Breast epithelium (tissue), 4 donors: ENCODE results near the gene PCDHA10. TPM values are rescaled to one million over a fixed set of nuclear protein-coding genes. Genes with fewer than 3 reads are reported as not detected.
A peak's percentile ranks its signal among the peaks of the same experiment; 100 is the strongest.
"Not testable (repeated sequence)": the region's sequence is repeated elsewhere in the genome, so short reads cannot be mapped to it uniquely, and the experiment has no call there.

ENCODE experiments used
- DNase-seq, 2 donors: peaks; one replicate each; pipeline ENCODE4 v3.0.0-alpha.2; 2019; ENCODE audit warnings: low spot score in 2 of 2
- H3K27ac ChIP-seq, 2 donors: fragments of 200-600 bp; sonication (generic) in 1 of 2; one replicate each; pipeline ENCODE4 v1.5.1; 2016 to 2019; ENCODE audit warnings: mild to moderate bottlenecking in 1 of 2
- H3K27me3 ChIP-seq, 2 donors: fragments of 200-600 bp; sonication (generic) in 1 of 2; one replicate each; pipeline versions ENCODE4 v1.5.1 to v1.6.0; 2017 to 2019; ENCODE audit warnings: control low read depth in 1 of 2, mild to moderate bottlenecking in 1 of 2
- H3K36me3 ChIP-seq: fragments of 200-600 bp; one replicate; pipeline ENCODE4 v1.5.1; 2019
- H3K4me1 ChIP-seq, 2 donors: fragments of 200-600 bp; sonication (generic); one replicate each; pipeline ENCODE4 v1.5.1; 2016 to 2019; ENCODE audit warnings: control low read depth in 1 of 2
- H3K4me3 ChIP-seq, 3 donors: fragments of 200-600 bp; sonication (generic); 1 replicate in 2 of 3; 2 replicates in 1 of 3; pipeline ENCODE4 v1.5.1; 2016 to 2019; ENCODE audit warnings: mild to moderate bottlenecking in 3 of 3, moderate library complexity in 2 of 3
- H3K9me3 ChIP-seq, 2 donors: fragments of 200-600 bp; sonication (generic) in 1 of 2; one replicate each; pipeline ENCODE4 v1.5.1; 2016 to 2019; ENCODE audit warnings: control low read depth in 1 of 2
- POLR2A ChIP-seq: fragments of 450-650 bp; IDR thresholded peaks from one replicate; pipeline ENCODE4 v1.6.1; 2016; ENCODE audit warnings: antibody characterized with exemption, mild to moderate bottlenecking, moderate library complexity
- POLR2AphosphoS5 ChIP-seq, 3 donors: sonication (generic); formaldehyde crosslinking; IDR thresholded peaks; one replicate each; pipeline ENCODE4 v1.6.1; 2017; ENCODE audit warnings: antibody characterized with exemption in 3 of 3
- intact Hi-C: fragments of 100-400 bp; cut with DNase I; formaldehyde crosslinking; loops from one replicate; pipeline ENCODE4 v1.15.1; 2023; ENCODE audit warnings: low total_unique reads
- total RNA-seq, 3 donors: library from RNA; depleted of rRNA; stranded (reverse); fragments of >200 nt; gene quantifications; one replicate each; pipeline ENCODE4 v1.1.0, GENCODE V29; 2016
- TF ChIP-seq, protein P1 (sequence below), 3 donors: fragments of 450-650 bp; IDR thresholded peaks; one replicate each; pipeline ENCODE4 v1.5.1; 2016 to 2017; ENCODE audit warnings: antibody characterized with exemption in 3 of 3, mild to moderate bottlenecking in 3 of 3, moderate library complexity in 3 of 3

PCDHA10 gene
- total RNA-seq, 3 donors from 2014 or later: 0.64 to 6.4 (median 4.9) TPM

DNA sequence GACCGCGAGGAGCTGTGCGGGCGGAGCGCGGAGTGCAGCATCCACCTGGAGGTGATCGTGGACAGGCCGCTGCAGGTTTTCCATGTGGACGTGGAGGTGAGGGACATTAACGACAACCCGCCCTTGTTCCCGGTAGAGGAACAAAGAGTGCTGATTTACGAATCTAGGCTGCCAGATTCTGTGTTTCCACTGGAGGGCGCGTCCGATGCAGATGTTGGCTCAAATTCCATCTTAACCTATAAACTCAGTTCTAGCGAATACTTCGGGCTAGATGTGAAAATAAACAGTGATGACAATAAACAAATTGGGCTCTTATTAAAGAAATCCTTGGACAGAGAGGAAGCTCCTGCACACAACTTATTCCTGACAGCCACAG lies 27.3 kb upstream of the PCDHA10 start:
- H3K27me3 ChIP-seq: no peaks in the 10 kb centered on the region
- no peaks in the 10 kb centered on the region for H3K4me1 ChIP-seq
- intact Hi-C loops: no loop called here
- H3K9me3 ChIP-seq: peaks cover 30 to 65% of the 10 kb centered on the region in 2 donors
- H3K27ac ChIP-seq: peak overlapping the region in 1 of 2 donors; percentile 25
- DNase-seq: no peak
- TF ChIP-seq, protein P1, sequence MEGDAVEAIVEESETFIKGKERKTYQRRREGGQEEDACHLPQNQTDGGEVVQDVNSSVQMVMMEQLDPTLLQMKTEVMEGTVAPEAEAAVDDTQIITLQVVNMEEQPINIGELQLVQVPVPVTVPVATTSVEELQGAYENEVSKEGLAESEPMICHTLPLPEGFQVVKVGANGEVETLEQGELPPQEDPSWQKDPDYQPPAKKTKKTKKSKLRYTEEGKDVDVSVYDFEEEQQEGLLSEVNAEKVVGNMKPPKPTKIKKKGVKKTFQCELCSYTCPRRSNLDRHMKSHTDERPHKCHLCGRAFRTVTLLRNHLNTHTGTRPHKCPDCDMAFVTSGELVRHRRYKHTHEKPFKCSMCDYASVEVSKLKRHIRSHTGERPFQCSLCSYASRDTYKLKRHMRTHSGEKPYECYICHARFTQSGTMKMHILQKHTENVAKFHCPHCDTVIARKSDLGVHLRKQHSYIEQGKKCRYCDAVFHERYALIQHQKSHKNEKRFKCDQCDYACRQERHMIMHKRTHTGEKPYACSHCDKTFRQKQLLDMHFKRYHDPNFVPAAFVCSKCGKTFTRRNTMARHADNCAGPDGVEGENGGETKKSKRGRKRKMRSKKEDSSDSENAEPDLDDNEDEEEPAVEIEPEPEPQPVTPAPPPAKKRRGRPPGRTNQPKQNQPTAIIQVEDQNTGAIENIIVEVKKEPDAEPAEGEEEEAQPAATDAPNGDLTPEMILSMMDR (IDR thresholded peaks at IDR 0.05): no peak
- TF ChIP-seq POLR2AphosphoS5 (IDR thresholded peaks at IDR 0.05) (no peak), POLR2A (no peak)
- H3K4me3 ChIP-seq: peak overlapping the region in 2 of 3 donors; percentile 41 to 62
- no peaks in the 10 kb centered on the region for H3K36me3 ChIP-seq

DNA sequence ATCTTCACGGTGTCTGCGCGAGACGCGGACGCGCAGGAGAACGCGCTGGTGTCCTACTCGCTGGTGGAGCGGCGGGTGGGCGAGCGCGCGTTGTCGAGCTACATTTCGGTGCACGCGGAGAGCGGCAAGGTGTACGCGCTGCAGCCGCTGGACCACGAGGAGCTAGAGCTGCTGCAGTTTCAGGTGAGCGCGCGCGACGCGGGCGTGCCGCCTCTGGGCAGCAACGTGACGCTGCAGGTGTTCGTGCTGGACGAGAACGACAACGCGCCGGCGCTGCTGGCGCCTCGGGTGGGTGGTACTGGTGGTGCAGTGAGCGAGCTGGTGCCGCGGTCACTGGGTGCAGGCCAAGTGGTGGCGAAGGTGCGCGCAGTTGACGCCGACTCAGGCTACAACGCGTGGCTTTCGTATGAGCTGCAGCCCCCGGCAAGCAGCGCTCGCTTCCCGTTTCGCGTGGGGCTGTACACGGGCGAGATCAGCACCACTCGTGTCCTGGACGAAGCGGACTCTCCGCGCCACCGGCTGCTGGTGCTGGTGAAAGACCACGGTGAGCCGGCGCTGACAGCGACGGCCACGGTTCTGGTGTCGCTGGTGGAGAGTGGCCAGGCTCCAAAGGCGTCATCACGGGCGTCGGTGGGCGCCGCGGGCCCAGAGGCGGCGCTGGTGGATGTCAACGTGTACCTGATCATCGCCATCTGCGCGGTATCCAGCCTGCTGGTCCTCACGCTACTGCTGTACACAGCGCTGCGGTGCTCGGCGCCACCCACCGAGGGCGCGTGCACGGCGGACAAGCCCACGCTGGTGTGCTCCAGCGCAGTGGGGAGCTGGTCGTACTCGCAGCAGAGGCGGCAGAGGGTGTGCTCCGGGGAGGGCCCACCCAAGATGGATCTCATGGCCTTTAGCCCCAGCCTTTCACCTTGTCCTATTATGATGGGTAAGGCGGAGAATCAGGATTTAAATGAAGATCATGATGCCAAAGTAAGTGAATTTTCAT lies 25.9 kb upstream of the PCDHA10 start:
- H3K4me3 ChIP-seq, H3K27ac ChIP-seq, H3K4me1 ChIP-seq, H3K36me3 ChIP-seq, intact Hi-C loops, DNase-seq, H3K27me3 ChIP-seq: not testable (repeated sequence)
- H3K9me3 ChIP-seq: peaks cover 33 to 74% of the 10 kb centered on the region in 2 donors

DNA sequence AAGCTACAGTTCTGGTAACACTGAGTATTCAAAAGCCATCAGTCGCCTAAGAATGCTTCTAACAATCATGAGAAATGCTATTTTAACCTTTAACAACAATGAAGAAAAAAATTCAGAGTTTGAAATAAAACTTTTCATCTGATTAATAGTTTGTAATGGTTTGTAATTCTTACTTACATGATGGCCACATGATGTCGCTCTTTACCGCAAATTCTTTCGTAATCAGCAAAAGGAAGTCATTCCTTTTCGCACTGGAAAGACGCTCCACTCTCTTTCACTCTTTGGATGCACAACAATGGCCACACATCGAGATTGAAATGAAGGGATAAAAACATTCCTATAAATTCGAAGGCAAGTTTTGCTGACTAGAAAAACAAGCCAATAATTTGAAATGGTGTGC lies 21.7 kb upstream of the PCDHA10 start, which contains the start of gene PCDHA7:
PCDHA7 (plus strand) TSS at position 277 of the 400 bp plus-strand sequence; CDS start at position 392, 115 bp downstream.
- Histone ChIP-seq H3K4me1 (no peaks in the 10 kb centered on the region), H3K36me3 (no peaks in the 10 kb centered on the region), H3K27me3 (no peaks in the 10 kb centered on the region), H3K4me3 (peak within 1 kb of the TSS in 1 of 3 donors; percentile 10), H3K9me3 (peaks cover 41 to 62% of the 10 kb centered on the region in 2 donors), H3K27ac (no peak within 1 kb of the TSS)
- no peak for DNase-seq
- TF ChIP-seq, protein P1 (IDR thresholded peaks at IDR 0.05): no peak
- intact Hi-C loops: no loop called here

DNA sequence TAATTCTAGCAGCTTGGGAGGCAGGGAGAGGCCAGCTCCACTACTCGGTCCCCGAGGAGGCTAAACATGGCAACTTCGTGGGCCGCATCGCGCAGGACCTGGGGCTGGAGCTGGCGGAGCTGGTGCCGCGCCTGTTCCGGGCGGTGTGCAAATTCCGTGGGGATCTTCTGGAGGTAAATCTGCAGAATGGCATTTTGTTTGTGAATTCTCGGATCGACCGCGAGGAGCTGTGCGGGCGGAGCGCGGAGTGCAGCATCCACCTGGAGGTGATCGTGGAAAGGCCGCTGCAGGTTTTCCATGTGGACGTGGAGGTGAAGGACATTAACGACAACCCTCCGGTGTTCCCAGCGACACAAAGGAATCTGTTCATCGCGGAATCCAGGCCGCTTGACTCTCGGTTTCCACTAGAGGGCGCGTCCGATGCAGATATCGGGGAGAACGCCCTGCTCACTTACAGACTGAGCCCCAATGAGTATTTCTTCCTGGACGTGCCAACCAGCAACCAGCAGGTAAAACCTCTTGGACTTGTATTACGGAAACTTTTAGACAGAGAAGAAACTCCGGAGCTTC lies 21.2 kb upstream of the PCDHA10 start:
- H3K27ac ChIP-seq, DNase-seq, intact Hi-C loops, H3K27me3 ChIP-seq, H3K4me1 ChIP-seq, H3K36me3 ChIP-seq: not testable (repeated sequence)
- peak overlapping the region in 1 of 3 donors; percentile 10 for H3K4me3 ChIP-seq
- peaks cover 37 to 57% of the 10 kb centered on the region in 2 donors for H3K9me3 ChIP-seq

DNA sequence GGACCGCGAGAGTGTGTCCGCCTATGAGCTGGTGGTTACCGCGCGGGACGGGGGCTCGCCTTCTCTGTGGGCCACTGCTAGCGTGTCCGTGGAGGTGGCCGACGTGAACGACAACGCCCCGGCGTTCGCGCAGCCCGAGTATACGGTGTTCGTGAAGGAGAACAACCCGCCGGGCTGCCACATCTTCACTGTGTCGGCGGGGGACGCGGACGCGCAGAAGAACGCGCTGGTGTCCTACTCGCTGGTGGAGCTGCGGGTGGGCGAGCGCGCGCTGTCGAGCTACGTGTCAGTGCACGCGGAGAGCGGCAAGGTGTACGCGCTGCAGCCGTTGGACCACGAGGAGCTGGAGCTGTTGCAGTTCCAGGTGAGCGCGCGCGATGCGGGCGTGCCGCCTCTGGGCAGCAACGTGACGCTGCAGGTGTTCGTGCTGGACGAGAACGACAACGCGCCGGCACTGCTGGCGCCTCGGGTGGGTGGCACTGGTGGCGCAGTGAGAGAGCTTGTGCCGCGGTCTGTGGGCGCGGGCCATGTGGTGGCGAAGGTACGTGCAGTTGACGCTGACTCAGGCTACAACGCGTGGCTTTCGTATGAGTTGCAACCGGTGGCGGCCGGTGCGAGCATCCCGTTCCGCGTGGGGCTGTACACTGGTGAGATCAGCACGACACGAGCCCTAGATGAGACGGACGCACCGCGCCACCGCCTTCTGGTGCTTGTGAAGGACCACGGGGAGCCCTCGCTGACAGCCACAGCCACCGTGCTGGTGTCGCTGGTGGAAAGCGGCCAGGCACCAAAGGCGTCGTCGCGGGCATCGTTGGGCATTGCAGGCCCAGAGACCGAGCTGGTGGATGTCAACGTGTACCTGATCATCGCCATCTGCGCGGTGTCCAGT lies 19.8 kb upstream of the PCDHA10 start:
- intact Hi-C loops: no loop called here
- no peaks in the 10 kb centered on the region for H3K4me1 ChIP-seq
- H3K27me3 ChIP-seq: no peaks in the 10 kb centered on the region
- H3K4me3 ChIP-seq: no peak overlapping the region
- DNase-seq: no peak
- no peak for TF ChIP-seq POLR2A
- TF ChIP-seq, protein P1 (IDR thresholded peaks at IDR 0.05): no peak
- TF ChIP-seq POLR2AphosphoS5 (IDR thresholded peaks at IDR 0.05): no peak
- peaks cover 28 to 62% of the 10 kb centered on the region in 2 donors for H3K9me3 ChIP-seq
- no peak overlapping the region for H3K27ac ChIP-seq
- no peaks in the 10 kb centered on the region for H3K36me3 ChIP-seq
